GM12878 (cell line): Measurements from ENCODE around the gene FBXL19.

Experiments used
- FOXK2 ChIP-seq: fragments of 450-650 bp; IDR thresholded peaks from 2 replicates; pipeline ENCODE4 v1.6.1; 2017; ENCODE audit warnings: mild to moderate bottlenecking, moderate library complexity
- TF ChIP-seq, protein P1 (sequence below): IDR thresholded peaks from 2 replicates; pipeline ENCODE4 v1.6.1; 2012; ENCODE audit warnings: low read depth, low read length, improper control_type of control experiment

- TF ChIP-seq, protein P1, sequence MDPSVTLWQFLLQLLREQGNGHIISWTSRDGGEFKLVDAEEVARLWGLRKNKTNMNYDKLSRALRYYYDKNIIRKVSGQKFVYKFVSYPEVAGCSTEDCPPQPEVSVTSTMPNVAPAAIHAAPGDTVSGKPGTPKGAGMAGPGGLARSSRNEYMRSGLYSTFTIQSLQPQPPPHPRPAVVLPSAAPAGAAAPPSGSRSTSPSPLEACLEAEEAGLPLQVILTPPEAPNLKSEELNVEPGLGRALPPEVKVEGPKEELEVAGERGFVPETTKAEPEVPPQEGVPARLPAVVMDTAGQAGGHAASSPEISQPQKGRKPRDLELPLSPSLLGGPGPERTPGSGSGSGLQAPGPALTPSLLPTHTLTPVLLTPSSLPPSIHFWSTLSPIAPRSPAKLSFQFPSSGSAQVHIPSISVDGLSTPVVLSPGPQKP = no peak
- no peak for TF ChIP-seq FOXK2
Observed at GRCh38 chr16:30961384-30961783, 38.0 kb downstream of the FBXL19 start.
